Kidney (tissue), 14 donors: ENCODE data around the gene GRIA4. TPM values are rescaled to one million over a fixed set of nuclear protein-coding genes. Genes with fewer than 3 reads are reported as not detected.

ENCODE experiments used
- DNase-seq, 5 donors: peaks; one replicate each; pipeline ENCODE4 v3.0.0-alpha.2; 2013 to 2020
- FAIRE-seq: peaks from 2 replicates; lab custom pipeline; 2012; peaks lifted over from hg19 to GRCh38; lab: Jason Lieb, UNC
- H3K27ac ChIP-seq, 2 donors: one replicate each; pipeline ENCODE4 v1.7.0; 2013; ENCODE audit warnings: low read depth in 2 of 2, low read length in 2 of 2, inconsistent platforms in 1 of 2
- H3K27me3 ChIP-seq: one replicate; pipeline ENCODE4 v1.7.1; 2013; ENCODE audit warnings: low read length, inconsistent platforms; ENCODE audit not compliant: control insufficient read depth, insufficient read depth
- H3K36me3 ChIP-seq, 3 donors: one replicate each; pipeline versions ENCODE4 v1.7.0 to v1.7.1; 2013; ENCODE audit warnings: low read length in 3 of 3, control low read depth in 1 of 3, inconsistent platforms in 1 of 3; ENCODE audit not compliant: insufficient read depth in 3 of 3, control insufficient read depth in 2 of 3
- H3K4me1 ChIP-seq, 3 donors: one replicate each; pipeline versions ENCODE4 v1.7.0 to v1.7.1; 2013; ENCODE audit warnings: low read length in 3 of 3, inconsistent platforms in 1 of 3, low read depth in 1 of 3; ENCODE audit not compliant: control insufficient read depth in 2 of 3, insufficient read depth in 2 of 3
- H3K4me3 ChIP-seq, 3 donors: one replicate each; pipeline versions ENCODE4 v1.7.0 to v1.8.1; 2013; ENCODE audit warnings: low read length in 3 of 3, control low read depth in 1 of 3, inconsistent platforms in 1 of 3
- H3K9ac ChIP-seq, 3 donors: one replicate each; pipeline versions ENCODE4 v1.7.0 to v1.7.1; 2013; ENCODE audit warnings: low read length in 3 of 3, control low read depth in 1 of 3, inconsistent platforms in 1 of 3
- H3K9me3 ChIP-seq, 3 donors: one replicate each; pipeline versions ENCODE4 v1.7.0 to v1.7.1; 2013; ENCODE audit warnings: low read length in 3 of 3, control low read depth in 1 of 3, inconsistent platforms in 1 of 3; ENCODE audit not compliant: control insufficient read depth in 2 of 3, insufficient read depth in 1 of 3
- intact Hi-C: fragments of 100-400 bp; cut with DNase I; formaldehyde crosslinking; loops from one replicate; pipeline ENCODE4 v1.11.1; 2022
- polyA plus RNA-seq: library from polyadenylated mRNA; stranded (reverse); fragments of 350-450 nt; fragmentation: Illumina TruSeq; extraction: RNeasy Lipid Tissue Mini Kit (QIAGEN cat#74804); gene quantifications from one replicate; pipeline ENCODE4 v1.2.3, GENCODE V29; 2014; ENCODE audit warnings: low read depth, low replicate concordance; ENCODE audit not compliant: insufficient read depth
- total RNA-seq: library from RNA; stranded (reverse); fragmentation: NEBNext Ultra II Directional; extraction: Animal tissue kit (Norgen Biotek cat#: 25700); gene quantifications from one replicate; pipeline ENCODE4 v1.2.1, GENCODE V29; 2021
- TF ChIP-seq, protein P1 (sequence below): IDR thresholded peaks from 3 replicates; pipeline ENCODE4 v1.5.1; 2012; ENCODE audit warnings: mild to moderate bottlenecking, moderate library complexity, borderline replicate concordance; ENCODE audit not compliant: insufficient read depth; ENCODE audit errors: extremely low read depth
- donor health status: control.
- donor health status: control.
- donor health status: control.
- donor health status: control.
- donor health status: control.
- donor health status: DM: yes; HTN: yes; CAD: no.
- donor health status: Normal renal cell carcinoma (clear cell type).

The GRIA4 gene
- total and polyA plus RNA-seq, 2 donors from 2014 or later: 0.45 TPM; not detected in 1

DNA sequence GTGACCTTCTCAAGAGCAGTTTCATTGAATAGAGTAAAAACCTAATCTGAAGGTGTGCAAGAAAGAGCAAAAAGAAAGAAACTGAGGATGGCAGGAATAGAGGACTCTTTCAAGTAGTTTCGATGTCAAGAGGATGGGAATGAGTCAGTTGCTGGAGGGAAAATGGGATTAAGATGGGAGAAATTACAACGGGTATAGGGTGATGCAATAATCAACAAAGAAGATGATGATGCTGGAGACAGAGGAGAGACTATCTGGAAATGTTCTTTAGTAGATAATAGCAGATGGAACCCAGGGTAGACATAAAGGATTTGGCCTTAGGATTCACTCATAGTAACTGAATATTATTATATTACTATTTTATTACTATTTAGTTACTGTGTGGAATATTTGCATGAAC lies 189.4 kb downstream of the GRIA4 start:
- no peak overlapping the region for H3K9ac ChIP-seq
- TF ChIP-seq, protein P1, sequence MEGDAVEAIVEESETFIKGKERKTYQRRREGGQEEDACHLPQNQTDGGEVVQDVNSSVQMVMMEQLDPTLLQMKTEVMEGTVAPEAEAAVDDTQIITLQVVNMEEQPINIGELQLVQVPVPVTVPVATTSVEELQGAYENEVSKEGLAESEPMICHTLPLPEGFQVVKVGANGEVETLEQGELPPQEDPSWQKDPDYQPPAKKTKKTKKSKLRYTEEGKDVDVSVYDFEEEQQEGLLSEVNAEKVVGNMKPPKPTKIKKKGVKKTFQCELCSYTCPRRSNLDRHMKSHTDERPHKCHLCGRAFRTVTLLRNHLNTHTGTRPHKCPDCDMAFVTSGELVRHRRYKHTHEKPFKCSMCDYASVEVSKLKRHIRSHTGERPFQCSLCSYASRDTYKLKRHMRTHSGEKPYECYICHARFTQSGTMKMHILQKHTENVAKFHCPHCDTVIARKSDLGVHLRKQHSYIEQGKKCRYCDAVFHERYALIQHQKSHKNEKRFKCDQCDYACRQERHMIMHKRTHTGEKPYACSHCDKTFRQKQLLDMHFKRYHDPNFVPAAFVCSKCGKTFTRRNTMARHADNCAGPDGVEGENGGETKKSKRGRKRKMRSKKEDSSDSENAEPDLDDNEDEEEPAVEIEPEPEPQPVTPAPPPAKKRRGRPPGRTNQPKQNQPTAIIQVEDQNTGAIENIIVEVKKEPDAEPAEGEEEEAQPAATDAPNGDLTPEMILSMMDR: no peak
- no peak overlapping the region for H3K27ac ChIP-seq
- intact Hi-C loops: no loop called here
- no peaks in the 10 kb centered on the region for H3K9me3 ChIP-seq
- no peaks in the 10 kb centered on the region for H3K36me3 ChIP-seq
- H3K4me1 ChIP-seq: no peaks in the 10 kb centered on the region
- H3K4me3 ChIP-seq: no peak overlapping the region
- H3K27me3 ChIP-seq: no peaks in the 10 kb centered on the region
- no peak for FAIRE-seq
- no peak for DNase-seq

DNA sequence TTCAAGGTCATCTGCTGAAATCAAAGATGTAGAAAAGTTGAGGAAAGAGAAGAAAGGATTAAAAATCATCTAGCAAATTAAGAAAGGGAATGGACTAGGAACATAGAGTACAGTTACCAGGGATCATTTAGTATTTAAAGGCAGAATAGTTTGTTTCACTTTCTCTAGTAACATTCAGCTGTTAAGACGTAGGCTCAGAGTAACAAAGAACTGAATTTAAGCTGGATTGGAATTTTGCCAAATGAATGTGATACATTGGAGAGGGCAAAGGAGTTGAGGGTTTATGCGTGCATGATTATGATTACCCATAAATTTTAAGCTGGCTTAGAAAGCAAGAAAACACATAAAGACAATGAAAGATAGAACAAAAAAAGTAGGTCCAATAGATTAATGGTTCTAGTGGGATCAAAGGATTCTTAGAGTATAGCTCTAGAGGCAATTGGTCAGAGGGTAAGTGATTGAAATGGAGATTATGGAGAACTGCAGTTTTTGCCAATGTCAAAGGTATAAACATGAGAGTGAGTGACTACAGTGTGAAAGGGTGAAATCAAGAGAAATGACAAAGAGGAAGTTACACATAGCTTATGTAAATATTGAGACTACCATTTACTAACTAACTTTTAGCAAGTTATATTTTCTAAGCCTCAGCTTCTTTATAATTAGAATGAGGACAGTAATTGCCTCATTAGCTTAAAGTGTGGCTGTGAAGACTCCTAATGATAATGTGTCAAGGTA lies 190.0 kb downstream of the GRIA4 start:
- no peak overlapping the region for H3K9ac ChIP-seq
- intact Hi-C loops: no loop called here
- H3K27ac ChIP-seq: no peak overlapping the region
- TF ChIP-seq, protein P1: no peak
- no peaks in the 10 kb centered on the region for H3K27me3 ChIP-seq
- H3K4me3 ChIP-seq: no peak overlapping the region
- no peaks in the 10 kb centered on the region for H3K4me1 ChIP-seq
- DNase-seq (no peak), FAIRE-seq (no peak)
- no peaks in the 10 kb centered on the region for H3K9me3 ChIP-seq
- H3K36me3 ChIP-seq: no peaks in the 10 kb centered on the region

DNA sequence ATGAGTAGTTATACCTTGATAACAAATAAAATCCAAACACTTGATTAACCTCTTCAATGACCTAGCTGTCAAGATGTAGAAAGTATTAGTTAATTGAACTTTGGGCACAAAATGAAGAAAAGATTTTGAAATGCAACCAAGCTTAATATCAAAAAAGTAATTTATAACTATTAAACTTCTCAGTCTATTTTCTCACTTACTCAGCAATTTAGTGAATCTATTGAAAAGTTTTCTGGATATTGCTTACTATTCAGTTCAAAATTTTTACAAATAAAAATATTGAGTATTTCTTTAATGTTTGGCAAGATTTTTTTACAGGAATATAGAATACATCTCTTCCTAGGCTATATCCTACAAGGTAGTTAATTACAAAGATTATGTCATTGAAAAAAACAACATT lies 192.5 kb downstream of the GRIA4 start:
- DNase-seq (no peak), FAIRE-seq (no peak)
- H3K9ac ChIP-seq: no peak overlapping the region
- TF ChIP-seq, protein P1: no peak
- H3K4me1 ChIP-seq: no peaks in the 10 kb centered on the region
- H3K36me3 ChIP-seq: no peaks in the 10 kb centered on the region
- H3K27ac ChIP-seq: no peak overlapping the region
- no peaks in the 10 kb centered on the region for H3K9me3 ChIP-seq
- H3K4me3 ChIP-seq: no peak overlapping the region
- intact Hi-C loops: no loop called here
- H3K27me3 ChIP-seq: no peaks in the 10 kb centered on the region

DNA sequence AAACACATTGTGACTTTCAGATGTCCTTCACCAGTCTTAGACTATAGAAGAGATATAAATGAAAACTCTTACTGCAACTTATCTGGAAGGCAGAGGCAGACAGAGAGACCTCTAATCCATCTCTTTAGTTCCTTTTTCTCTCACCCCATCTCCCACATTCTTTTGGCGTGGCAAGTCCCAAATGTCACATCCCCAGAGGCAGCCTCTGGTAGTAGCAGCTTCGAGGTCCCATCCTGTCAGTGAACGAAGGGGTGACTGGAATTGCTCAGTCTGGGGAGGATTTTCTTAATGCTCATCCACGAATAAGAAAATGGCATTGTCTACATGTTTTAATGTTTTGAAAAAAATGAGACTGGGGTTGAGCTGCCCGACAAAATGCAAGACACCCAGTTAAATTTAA lies 201.4 kb downstream of the GRIA4 start:
- intact Hi-C loops: no loop called here
- Histone ChIP-seq H3K9me3 (no peaks in the 10 kb centered on the region), H3K27ac (no peak overlapping the region), H3K36me3 (no peaks in the 10 kb centered on the region), H3K4me3 (no peak overlapping the region), H3K27me3 (no peaks in the 10 kb centered on the region), H3K4me1 (no peaks in the 10 kb centered on the region), H3K9ac (no peak overlapping the region)
- TF ChIP-seq, protein P1: no peak
- no peak for DNase-seq
- no peak for FAIRE-seq
